Progenitor cell of endocrine pancreas (in vitro differentiated cells): ENCODE measurements around the gene MAPK8. TPM values are rescaled to one million over a fixed set of nuclear protein-coding genes. Genes with fewer than 3 reads are reported as not detected.
A peak's percentile ranks its signal among the peaks of the same experiment; 100 is the strongest.

Source experiments
- DNase-seq: peaks from one replicate; pipeline ENCODE4 v3.0.0; 2021; ENCODE audit warnings: low spot score; ENCODE audit not compliant: unreplicated experiment
- H3K27ac Mint-ChIP-seq: 2 replicates; pipeline ENCODE4 v1.8.0; 2021; ENCODE audit warnings: mild to moderate bottlenecking, moderate library complexity, mixed read lengths
- H3K27me3 Mint-ChIP-seq: 2 replicates; pipeline ENCODE4 v1.8.0; 2021; ENCODE audit warnings: mixed read lengths
- H3K36me3 Mint-ChIP-seq: 2 replicates; pipeline ENCODE4 v1.8.0; 2022; ENCODE audit warnings: mixed read lengths; ENCODE audit not compliant: insufficient read depth
- H3K4me1 Mint-ChIP-seq: 2 replicates; pipeline ENCODE4 v1.8.0; 2021; ENCODE audit warnings: low read depth, mixed read lengths
- H3K4me3 Mint-ChIP-seq: 2 replicates; pipeline ENCODE4 v1.8.0; 2021; ENCODE audit warnings: low read depth, mild to moderate bottlenecking, moderate library complexity, mixed read lengths
- H3K9me3 Mint-ChIP-seq: 2 replicates; pipeline ENCODE4 v1.8.0; 2021; ENCODE audit warnings: low read depth, mixed read lengths
- CTCF ChIP-seq: fragments of 200-600 bp; sonication (generic); IDR thresholded peaks from one replicate; pipeline ENCODE4 v1.5.0; 2021; ENCODE audit warnings: antibody characterized with exemption, mild to moderate bottlenecking; ENCODE audit not compliant: unreplicated experiment
- total RNA-seq: library from RNA; stranded (reverse); gene quantifications from 2 replicates; pipeline ENCODE4 v1.2.1, GENCODE V29; 2021

MAPK8 gene
- total RNA-seq, 1 donor from 2014 or later, result 69.7 TPM

GRCh38 chr10:48478469-48478868, 172.0 kb downstream of the MAPK8 start:
- DNase-seq, result no peak
- Mint-ChIP-seq H3K36me3 (no peaks in the 10 kb centered on the region), H3K4me1 (peaks cover 14% of the 10 kb centered on the region), H3K4me3 (no peak overlapping the region), H3K27me3 (peaks cover 14% of the 10 kb centered on the region), H3K27ac (no peak overlapping the region), H3K9me3 (no peaks in the 10 kb centered on the region)
- TF ChIP-seq CTCF, result no peak

GRCh38 chr10:48478980-48479811, 172.7 kb downstream of the MAPK8 start:
- Mint-ChIP-seq H3K4me3 (no peak overlapping the region), H3K27me3 (peaks cover 14% of the 10 kb centered on the region), H3K36me3 (no peaks in the 10 kb centered on the region), H3K27ac (no peak overlapping the region), H3K9me3 (no peaks in the 10 kb centered on the region), H3K4me1 (peaks cover 14% of the 10 kb centered on the region)
- DNase-seq, result peak; percentile 7
- no peak for TF ChIP-seq CTCF

- H3K27ac Mint-ChIP-seq, result no peak overlapping the region
- no peak for TF ChIP-seq CTCF
- no peaks in the 10 kb centered on the region for H3K9me3 Mint-ChIP-seq
- H3K36me3 Mint-ChIP-seq, result no peaks in the 10 kb centered on the region
- DNase-seq, result no peak
- H3K27me3 Mint-ChIP-seq, result peaks cover 8% of the 10 kb centered on the region
- H3K4me3 Mint-ChIP-seq, result no peak overlapping the region
- peaks cover 24% of the 10 kb centered on the region for H3K4me1 Mint-ChIP-seq
Measured at GRCh38 chr10:48480397-48481374, 174.2 kb downstream of the MAPK8 start.

- TF ChIP-seq CTCF, result no peak
- Mint-ChIP-seq H3K4me1 (peaks cover 28% of the 10 kb centered on the region), H3K27me3 (peaks cover 5% of the 10 kb centered on the region), H3K4me3 (no peak overlapping the region), H3K9me3 (no peaks in the 10 kb centered on the region), H3K36me3 (no peaks in the 10 kb centered on the region), H3K27ac (no peak overlapping the region)
- no peak for DNase-seq
Measured at GRCh38 chr10:48481385-48481784, 174.9 kb downstream of the MAPK8 start.

- Mint-ChIP-seq H3K4me3 (no peak overlapping the region), H3K27me3 (peaks cover 5% of the 10 kb centered on the region), H3K27ac (no peak overlapping the region), H3K4me1 (peaks cover 28% of the 10 kb centered on the region), H3K9me3 (no peaks in the 10 kb centered on the region), H3K36me3 (no peaks in the 10 kb centered on the region)
- DNase-seq, result no peak
- no peak for TF ChIP-seq CTCF
Measured at GRCh38 chr10:48482207-48482606, 175.7 kb downstream of the MAPK8 start.
